Liver (tissue), 3 donors: ENCODE results near the gene STOM.
A peak's percentile ranks its signal among the peaks of the same experiment; 100 is the strongest.

Experiments used
- CTCF ChIP-seq: fragments of 150-350 bp; IDR thresholded peaks from 2 replicates; pipeline ENCODE4 v1.5.1; 2017; ENCODE audit warnings: improper control_type of control experiment, low read depth, low read length; ENCODE audit not compliant: missing input control
- RAD21 ChIP-seq, 2 donors: IDR thresholded peaks; 2 replicates each; pipeline ENCODE4 v1.6.1; 2016; ENCODE audit warnings: antibody characterized with exemption in 2 of 2, mild to moderate bottlenecking in 2 of 2
- donor health status: healthy.
- donor health status: healthy.

- peak; percentile 68 for TF ChIP-seq CTCF
- TF ChIP-seq RAD21 (IDR thresholded peaks at IDR 0.05) = peak; percentile 89 to 91
Measured at GRCh38 chr9:121399883-121400607, 30.0 kb upstream of the STOM start.
